Karpas-422 (cell line): ENCODE data around the gene HAUS3. TPM values are rescaled to one million over a fixed set of nuclear protein-coding genes. Genes with fewer than 3 reads are reported as not detected.

Experiments used
- DNase-seq: peaks from one replicate; pipeline ENCODE4 v3.0.0-alpha.2; 2015
- H2AFZ ChIP-seq: fragments of 200-600 bp; sonication (generic); 2 replicates; pipeline ENCODE4 v1.6.1; 2014; ENCODE audit warnings: antibody characterized with exemption, low read length, mixed read lengths
- H3K27ac ChIP-seq: fragments of 200-600 bp; sonication (generic); 2 replicates; pipeline ENCODE4 v1.5.1; 2014; ENCODE audit warnings: mild to moderate bottlenecking, low read length, moderate library complexity
- H3K27me3 ChIP-seq: fragments of 200-600 bp; sonication (generic); 2 replicates; pipeline ENCODE4 v1.6.1; 2014; ENCODE audit warnings: low read length, mixed read lengths
- H3K36me3 ChIP-seq: fragments of 200-600 bp; sonication (generic); 2 replicates; pipeline ENCODE4 v1.6.1; 2014; ENCODE audit warnings: low read length, mixed read lengths; ENCODE audit not compliant: insufficient read depth
- H3K4me1 ChIP-seq: fragments of 200-600 bp; sonication (generic); 2 replicates; pipeline ENCODE4 v1.6.1; 2014; ENCODE audit warnings: mild to moderate bottlenecking, low read length, mixed read lengths
- H3K4me2 ChIP-seq: fragments of 200-600 bp; sonication (generic); 2 replicates; pipeline ENCODE4 v1.6.1; 2014; ENCODE audit warnings: low read length, low read depth, mild to moderate bottlenecking; ENCODE audit not compliant: poor library complexity, severe bottlenecking
- H3K4me3 ChIP-seq: fragments of 200-600 bp; sonication (generic); 2 replicates; pipeline ENCODE4 v1.5.1; 2014; ENCODE audit warnings: mild to moderate bottlenecking, antibody characterized with exemption, low read length, mixed read lengths
- H3K79me2 ChIP-seq: fragments of 200-600 bp; sonication (generic); 2 replicates; pipeline ENCODE4 v1.6.1; 2014; ENCODE audit warnings: mild to moderate bottlenecking, low read length, mixed read lengths
- H3K9ac ChIP-seq: fragments of 200-600 bp; sonication (generic); 2 replicates; pipeline ENCODE4 v1.6.0; 2014; ENCODE audit warnings: low read length
- H3K9me2 ChIP-seq: fragments of 200-600 bp; sonication (generic), shearing (Covaris generic); replicated peaks from 2 replicates; pipeline ENCODE4 v1.6.0; 2014; ENCODE audit warnings: mild to moderate bottlenecking, low read length, moderate library complexity; ENCODE audit not compliant: insufficient read depth
- H3K9me3 ChIP-seq: fragments of 300-700, 200-600 bp; sonication (generic); 2 replicates; pipeline ENCODE4 v1.6.1; 2014; ENCODE audit warnings: low read length, mixed read lengths
- H4K20me1 ChIP-seq: fragments of 200-600 bp; sonication (generic); 2 replicates; pipeline ENCODE4 v1.6.1; 2014; ENCODE audit warnings: mild to moderate bottlenecking, antibody characterized with exemption, low read length, low read depth; ENCODE audit not compliant: insufficient read depth
- small RNA-seq: library from RNA; depleted of rRNA; stranded (forward); fragments of <200 nt; gene quantifications from one replicate; pipeline ENCODE3, GENCODE V24; 2014
- total RNA-seq: library from RNA; depleted of rRNA; stranded (reverse); fragments of >200 nt; shearing (Covaris generic); gene quantifications from 2 replicates; pipeline ENCODE4 v1.2.3, GENCODE V29; 2014; ENCODE audit warnings: low replicate concordance; rRNA removed

The HAUS3 gene
- total RNA-seq, 1 experiment from 2014 or later: 14.6 TPM

GRCh38 chr4:2180410-2180809, 61.5 kb downstream of the HAUS3 start:
- Histone ChIP-seq H3K79me2 (no peaks in the 10 kb centered on the region), H3K4me1 (no peaks in the 10 kb centered on the region), H3K4me3 (no peak overlapping the region), H3K9me2 (no peaks in the 10 kb centered on the region), H3K9ac (no peak overlapping the region), H2AFZ (no peak overlapping the region), H3K9me3 (no peaks in the 10 kb centered on the region), H3K27ac (no peak overlapping the region), H3K27me3 (no peaks in the 10 kb centered on the region), H3K4me2 (no peak overlapping the region), H3K36me3 (no peaks in the 10 kb centered on the region), H4K20me1 (no peaks in the 10 kb centered on the region)
- no peak for DNase-seq

GRCh38 chr4:2179717-2180116, 62.2 kb downstream of the HAUS3 start:
- Histone ChIP-seq H3K27ac (no peak overlapping the region), H3K79me2 (no peaks in the 10 kb centered on the region), H3K36me3 (no peaks in the 10 kb centered on the region), H3K9me2 (no peaks in the 10 kb centered on the region), H2AFZ (no peak overlapping the region), H3K27me3 (no peaks in the 10 kb centered on the region), H3K9me3 (no peaks in the 10 kb centered on the region), H3K4me2 (no peak overlapping the region), H3K4me1 (no peaks in the 10 kb centered on the region), H3K4me3 (no peak overlapping the region), H4K20me1 (no peaks in the 10 kb centered on the region), H3K9ac (no peak overlapping the region)
- no peak for DNase-seq

- DNase-seq: no peak
- Histone ChIP-seq H3K79me2 (no peaks in the 10 kb centered on the region), H3K4me1 (no peaks in the 10 kb centered on the region), H3K9me3 (no peaks in the 10 kb centered on the region), H2AFZ (no peak overlapping the region), H3K36me3 (no peaks in the 10 kb centered on the region), H4K20me1 (no peaks in the 10 kb centered on the region), H3K27ac (no peak overlapping the region), H3K9me2 (no peaks in the 10 kb centered on the region), H3K27me3 (no peaks in the 10 kb centered on the region), H3K4me3 (no peak overlapping the region), H3K4me2 (no peak overlapping the region), H3K9ac (no peak overlapping the region)
Measured at GRCh38 chr4:2178986-2179385, 62.9 kb downstream of the HAUS3 start.

Small RNAs within 50 kb of the gene (small RNA-seq; reads per million reads assigned to genes)
- not detected for gene COX6B1P5

Other genes with a start within 250 kb of the HAUS3 start
- 22.6 and 44.6 TPM in 2 replicates for gene NELFA, start 233.1 kb downstream of the HAUS3 start, total RNA-seq
- not detected in 2 replicates for gene NAT8L, start 182.8 kb downstream of the HAUS3 start, total RNA-seq
- 2.7 and 4.3 TPM in 2 replicates for gene POLN, start within 50 bp of the HAUS3 start, total RNA-seq
- gene MXD4, start 20.0 kb upstream of the HAUS3 start, total RNA-seq: 33.2 and 73.9 TPM in 2 replicates
- gene ZFYVE28, start 176.5 kb upstream of the HAUS3 start, total RNA-seq: 2.0 TPM in 2 replicates
- 0.67 TPM in 1 of 2 replicates, not detected in the other for gene CFAP99, start 176.8 kb upstream of the HAUS3 start, total RNA-seq
- 67.6 and 84.8 TPM in 2 replicates for gene RNF4, start 227.0 kb upstream of the HAUS3 start, total RNA-seq